M059J (cell line): ENCODE data around the gene MLC1. TPM values are rescaled to one million over a fixed set of nuclear protein-coding genes. Genes with fewer than 3 reads are reported as not detected.

Experiments used
- DNase-seq: peaks from one replicate; pipeline ENCODE4 v3.0.0-alpha.2; 2012; ENCODE audit warnings: low read depth
- total RNA-seq: library from RNA; depleted of rRNA; stranded (reverse); fragments of >200 nt; shearing (Covaris generic); gene quantifications from 2 replicates; pipeline ENCODE4 v1.2.3, GENCODE V29; 2014

Gene MLC1
- total RNA-seq, 1 experiment from 2014 or later: 0.52 TPM

DNA sequence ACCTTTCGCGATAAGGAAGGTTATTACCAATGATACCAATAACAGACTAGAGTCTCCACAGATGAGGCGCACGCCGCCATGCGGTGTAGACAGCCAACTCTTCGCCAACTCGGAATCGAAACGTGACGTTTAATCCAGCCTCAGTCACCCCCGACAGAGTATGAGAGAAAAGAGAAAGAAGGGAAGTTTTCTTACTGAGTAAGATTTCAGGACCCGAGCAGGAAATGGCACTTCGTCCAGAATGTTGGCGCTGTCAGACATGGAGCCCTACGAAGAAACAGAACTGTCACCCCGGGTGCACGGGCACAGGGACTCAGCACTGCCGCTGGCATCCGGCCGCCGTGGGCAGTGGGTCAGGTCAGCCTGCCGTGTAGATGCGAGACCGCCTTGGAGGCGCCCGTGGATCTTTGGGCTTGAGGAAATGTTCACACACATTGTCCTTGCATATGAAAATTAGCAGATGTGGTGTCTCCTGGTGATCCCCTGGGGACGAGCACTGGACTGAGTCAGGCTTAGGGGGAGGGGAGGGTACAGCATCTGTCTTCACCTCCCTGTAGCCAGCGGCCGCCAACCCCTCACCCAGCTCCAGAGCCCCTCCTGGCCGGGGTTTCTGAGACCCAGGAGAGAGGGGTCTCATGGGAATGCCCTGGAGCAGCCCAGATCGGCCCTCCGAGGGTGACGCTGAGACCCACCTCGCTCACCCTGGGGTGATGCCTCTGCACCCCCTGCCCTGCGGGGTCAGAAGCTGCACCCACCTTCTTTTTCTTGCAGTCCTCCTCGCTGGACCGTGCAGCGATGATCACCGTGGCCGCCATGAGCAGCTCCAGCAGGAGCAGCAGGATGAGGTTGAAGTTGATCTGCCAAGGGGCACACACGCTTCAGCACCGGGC, 8.3 kb downstream of the MLC1 start:
- no peak for DNase-seq

DNA sequence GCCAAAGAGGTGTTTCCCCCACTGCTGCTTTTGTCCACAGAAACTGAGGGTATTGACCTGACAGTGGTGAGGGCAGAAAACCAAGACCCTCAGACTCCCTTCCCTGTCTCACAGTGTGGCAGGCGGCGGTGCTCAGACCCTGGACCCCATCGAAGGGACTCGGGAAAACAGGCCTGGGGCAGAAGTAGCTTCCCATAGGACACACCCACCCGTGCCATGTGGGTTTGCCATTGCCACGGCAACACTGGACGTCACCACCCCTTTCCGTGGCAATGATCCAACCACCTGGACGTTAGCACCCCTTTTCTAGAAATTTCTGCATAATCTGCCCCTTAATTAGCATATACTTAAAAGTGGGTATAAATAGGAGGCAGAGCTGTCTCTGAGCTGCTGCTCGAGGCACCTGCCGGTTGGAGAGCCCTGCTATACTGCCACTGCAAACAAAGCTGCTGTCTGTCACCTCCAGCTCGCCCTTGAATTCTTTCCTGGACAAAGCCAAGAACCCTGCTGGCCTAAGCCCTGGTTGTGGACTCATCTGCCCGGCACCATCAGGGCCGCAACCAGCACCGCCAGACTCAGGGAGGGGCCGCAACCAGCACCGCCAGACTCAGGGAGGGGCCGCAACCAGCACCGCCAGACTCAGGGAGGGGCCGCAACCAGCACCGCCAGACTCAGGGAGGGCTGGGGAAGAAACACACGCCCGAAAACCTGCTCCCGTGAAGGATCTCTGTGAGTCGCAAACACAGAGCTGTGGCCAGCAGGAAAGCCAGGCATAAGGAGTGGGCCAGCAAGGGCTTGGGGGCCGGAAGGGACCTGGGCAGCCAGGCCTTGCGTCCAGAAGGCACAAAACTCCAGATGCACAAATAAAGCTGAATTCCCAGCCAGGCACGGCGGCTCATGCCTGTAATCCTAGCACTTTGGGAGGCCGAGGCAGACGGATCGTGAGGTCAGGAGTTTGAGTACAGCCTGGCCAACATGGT, 10.4 kb downstream of the MLC1 start:
- no peak for DNase-seq

DNA sequence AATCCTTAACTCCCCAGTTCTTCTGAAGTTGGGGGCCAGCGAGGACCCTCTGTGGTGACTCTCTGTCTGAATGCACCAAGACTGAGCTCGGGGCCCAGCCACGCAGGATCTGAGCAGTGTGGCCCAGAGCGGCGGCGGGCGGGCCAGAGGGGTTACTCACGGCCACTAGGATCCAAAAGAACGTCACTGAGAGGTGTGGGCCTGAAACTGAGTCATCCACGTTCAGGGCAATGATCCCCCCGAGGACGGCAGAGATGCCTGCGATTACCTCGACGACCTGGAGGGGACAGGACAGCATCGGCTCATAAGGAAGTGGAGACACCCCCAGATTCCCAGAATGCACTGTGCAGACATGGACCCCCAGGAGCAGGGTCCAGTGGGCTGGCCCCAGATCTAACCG, 11.2 kb downstream of the MLC1 start:
- no peak for DNase-seq

DNA sequence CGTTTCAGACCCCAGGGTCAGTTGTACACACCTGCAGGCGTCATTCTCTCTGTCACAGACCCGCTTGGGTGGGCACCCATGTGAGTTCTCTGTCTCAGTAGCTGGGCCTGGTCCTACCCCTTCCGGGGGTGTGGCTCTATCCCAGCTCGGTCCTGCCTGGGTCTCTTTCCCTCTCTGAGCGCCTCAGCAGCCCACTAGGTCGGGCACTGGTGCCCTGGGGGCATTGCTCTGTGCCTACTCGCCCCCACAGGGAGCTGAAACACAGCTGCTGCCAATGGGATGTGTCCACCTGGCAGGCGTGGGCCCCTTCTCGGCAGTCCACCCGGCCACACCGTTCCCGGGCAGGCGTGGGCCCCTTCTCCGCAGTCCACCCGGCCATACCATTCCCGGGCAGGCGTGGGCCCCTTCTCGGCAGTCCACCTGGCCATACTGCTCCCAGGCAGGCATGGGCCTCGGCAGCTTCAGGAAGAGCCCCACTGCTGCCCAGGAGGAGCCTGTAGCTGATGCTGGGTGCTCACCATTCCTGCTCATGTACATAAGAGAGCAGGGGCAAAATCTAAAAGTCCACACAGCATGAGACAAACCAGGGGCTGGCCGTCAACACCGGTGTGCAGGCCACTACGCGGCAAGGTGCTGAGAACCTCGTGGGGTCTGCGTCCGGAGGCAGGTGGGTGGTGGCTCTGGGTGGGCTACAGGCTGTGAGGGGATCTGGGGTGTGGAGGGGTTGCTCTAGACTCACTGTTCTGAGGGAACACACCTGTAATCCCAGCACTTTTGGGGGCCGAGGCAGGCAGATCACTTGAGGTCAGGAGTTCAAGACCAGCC, 12.3 kb downstream of the MLC1 start:
- no peak for DNase-seq

DNA sequence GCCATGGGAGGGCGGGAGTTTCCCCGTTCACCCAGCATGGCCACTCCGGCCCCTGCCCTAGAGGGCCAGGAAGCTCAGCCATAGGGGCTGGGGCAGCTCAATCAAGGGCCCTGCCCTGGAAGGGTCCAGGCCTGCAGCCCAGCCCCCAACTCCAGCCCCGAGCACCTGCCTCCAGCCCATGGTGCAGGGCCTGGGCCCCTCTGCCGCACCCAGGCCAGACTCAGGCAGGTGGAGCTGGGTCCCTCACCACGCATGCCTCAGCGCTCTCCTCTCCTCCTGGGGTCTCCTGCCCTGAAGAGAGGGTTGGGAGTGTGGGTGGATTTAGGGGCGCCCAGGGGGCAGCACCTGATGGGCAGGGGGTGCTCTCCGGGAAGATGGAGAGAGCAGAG, 13.1 kb downstream of the MLC1 start:
- DNase-seq: no peak

DNA sequence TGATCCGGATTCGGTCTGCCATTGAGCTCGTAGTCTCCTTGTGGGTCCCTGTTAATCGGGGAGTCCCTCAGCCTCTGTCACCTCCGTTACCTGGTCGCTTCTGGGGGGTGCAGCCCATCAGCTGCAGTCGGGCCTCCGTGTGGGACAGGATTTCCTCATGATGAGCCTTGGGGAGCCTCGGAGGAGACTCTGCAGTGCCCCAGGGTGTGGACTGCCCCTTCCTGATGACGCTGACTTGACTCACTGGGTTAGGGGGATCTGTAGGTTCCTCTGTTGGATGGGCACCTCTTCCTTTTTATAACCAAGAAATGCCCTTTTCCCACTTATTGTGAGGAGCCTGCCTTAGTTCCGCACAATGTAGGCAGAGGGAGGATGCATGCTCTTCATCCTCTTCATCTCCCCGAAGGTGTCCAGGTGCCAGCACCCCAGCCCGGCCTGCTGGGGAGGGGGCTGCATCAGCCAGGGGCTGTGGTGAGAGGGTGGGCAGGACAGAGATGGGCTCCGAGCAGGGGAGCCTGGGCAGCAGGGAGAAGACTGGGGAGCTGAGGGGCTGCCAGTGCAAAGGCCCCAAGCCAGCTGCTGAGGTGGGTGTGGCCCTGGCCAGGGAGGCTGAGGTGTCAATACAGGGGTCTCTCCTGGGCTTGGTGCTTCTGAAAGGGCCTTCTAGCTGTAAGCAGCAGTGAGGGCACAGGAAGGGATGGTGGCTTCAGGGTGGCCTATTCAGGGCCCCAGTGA, 13.6 kb downstream of the MLC1 start:
- peak; percentile 51 for DNase-seq

DNA sequence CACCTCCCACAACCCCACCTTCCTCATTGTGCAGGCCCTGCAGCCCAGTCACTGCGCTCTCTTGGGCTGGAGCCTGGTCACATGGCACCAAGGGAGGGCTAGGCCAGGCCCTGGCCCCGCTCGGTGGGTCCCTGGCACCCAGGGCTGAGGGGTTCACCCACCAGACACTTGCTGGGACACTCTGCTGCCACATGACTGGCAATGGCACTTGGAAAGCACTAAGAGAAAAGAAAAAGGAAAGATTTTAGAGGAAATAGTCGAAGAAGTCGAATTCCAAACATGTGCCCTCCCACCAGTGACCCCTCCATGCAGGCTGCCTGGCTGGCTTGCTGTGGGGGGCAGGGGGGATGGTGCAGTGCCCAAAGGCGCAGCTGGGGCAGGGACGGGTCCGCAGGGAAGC, 14.9 kb downstream of the MLC1 start:
- no peak for DNase-seq

DNA sequence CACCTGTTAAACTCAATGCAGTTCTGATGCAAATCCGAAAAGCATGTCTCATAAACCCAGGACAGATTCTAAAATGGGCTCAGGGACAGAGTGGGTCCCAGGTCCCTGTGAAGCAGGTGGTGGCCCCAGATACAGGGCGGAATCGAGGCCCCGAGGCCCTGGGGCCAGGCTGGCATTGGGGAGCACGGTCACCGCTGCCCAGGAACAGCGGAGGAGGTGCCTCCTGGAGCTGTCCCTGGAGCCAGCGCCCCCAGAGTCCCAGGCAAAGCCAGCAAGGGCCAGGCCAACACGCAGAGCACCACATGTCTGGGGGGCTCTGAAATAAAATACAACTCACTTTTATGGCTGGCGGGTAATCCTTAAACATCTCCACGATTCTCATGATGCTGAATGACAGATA, 17.1 kb downstream of the MLC1 start:
- DNase-seq: no peak

DNA sequence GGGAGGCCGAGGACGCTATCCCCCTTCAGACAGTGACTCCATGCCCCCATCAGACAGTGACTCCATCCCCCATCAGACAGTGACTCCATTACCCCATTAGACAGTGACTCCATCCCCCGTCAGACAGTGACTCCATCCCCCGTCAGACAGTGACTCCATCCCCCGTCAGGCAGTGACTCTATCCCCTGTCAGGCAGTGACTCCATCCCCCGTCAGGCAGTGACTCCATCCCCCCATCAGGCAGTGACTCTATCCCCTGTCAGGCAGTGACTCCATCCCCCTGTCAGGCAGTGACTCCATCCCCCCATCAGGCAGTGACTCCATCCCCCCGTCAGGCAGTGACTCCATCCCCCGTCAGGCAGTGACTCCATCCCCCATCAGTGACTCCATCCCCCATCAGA, 18.0 kb downstream of the MLC1 start:
- no peak for DNase-seq

DNA sequence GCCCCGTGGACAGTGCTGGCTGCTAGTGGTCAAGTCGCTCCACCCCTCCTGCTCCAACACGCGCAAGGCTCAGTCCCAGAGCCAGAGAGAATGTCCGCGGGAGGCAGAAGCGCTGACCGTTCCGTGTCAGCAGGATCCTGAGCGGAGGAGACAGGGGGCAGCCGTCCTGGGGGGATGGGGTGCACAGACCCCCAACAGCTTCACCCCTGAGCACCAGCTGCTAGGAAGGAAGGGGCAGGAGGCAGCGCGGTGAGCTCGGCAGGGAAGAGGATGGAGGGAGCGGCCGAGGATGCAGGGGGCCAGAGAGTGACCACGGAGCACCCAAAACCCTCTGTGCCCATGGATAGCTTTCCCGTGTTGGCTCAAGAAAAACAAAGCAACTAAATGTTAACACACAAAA, 20.8 kb downstream of the MLC1 start:
- no peak for DNase-seq

DNA sequence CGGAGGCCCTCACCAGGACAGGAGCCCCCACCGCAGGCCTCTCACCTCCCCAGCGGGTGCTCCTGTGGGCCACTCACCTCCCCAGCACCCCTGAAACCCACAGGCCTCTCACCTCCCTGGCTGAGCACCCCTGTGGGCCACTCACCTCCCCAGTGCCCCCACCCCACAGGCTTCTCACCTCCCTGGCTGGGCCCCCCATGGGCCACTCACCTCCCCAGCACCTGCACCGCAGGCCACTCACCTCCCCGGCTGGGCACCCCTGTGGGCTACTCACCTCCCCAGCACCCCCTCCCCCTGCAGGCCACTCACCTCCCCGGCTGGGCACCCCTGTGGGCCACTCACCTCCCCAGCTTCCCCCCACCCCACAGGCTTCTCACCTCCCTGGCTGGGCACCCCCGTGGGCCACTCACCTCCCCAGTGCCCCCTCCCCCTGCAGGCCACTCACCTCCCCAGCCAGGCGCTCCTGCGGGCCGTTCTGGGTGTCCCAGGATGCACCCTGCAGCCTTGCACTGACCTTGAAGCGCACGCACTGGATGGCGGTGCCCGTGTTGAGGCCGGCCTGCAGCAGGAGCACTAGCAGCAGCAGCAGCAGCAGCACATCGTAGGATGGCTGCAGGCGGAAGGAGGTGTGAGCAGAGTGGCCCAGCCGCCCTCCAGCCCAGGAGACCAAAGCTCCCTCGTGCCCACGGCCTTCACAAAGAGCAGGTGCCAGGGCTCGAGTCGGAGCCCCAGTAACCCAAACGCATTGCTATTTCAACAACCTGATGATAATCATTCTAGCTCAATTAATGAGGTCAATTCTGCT, 21.4 kb downstream of the MLC1 start:
- no peak for DNase-seq

DNA sequence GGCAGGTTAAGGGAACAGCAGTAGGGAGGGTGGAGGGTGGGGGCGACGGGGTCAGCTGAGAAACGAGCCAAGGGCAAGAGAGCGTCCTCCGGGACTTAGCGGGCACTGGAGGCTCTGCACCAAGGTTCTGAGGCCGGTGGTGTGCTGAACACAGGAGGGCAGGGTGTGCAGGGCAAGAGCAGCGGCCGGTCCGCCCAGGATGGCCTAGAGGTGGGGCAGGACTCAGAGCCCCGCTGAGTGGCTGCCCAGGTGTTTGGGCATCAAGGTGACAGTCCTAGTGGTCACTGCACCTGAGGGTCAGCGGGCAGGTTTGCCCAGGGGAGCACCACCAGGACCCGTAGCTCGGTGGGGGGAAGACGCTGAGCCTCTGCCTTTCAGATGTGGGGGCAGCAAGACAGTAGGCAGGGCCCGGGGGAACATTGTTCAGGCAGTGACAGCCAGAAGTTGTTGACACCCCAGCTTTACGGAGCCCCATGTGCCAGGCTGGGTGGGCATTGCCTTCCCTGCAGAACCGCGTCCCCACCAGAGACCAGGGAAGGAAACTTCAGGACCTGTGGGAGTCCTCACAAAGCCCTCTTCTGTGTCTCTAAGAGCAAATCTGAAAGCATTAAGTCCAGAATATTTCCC, 22.6 kb downstream of the MLC1 start:
- DNase-seq: no peak

DNA sequence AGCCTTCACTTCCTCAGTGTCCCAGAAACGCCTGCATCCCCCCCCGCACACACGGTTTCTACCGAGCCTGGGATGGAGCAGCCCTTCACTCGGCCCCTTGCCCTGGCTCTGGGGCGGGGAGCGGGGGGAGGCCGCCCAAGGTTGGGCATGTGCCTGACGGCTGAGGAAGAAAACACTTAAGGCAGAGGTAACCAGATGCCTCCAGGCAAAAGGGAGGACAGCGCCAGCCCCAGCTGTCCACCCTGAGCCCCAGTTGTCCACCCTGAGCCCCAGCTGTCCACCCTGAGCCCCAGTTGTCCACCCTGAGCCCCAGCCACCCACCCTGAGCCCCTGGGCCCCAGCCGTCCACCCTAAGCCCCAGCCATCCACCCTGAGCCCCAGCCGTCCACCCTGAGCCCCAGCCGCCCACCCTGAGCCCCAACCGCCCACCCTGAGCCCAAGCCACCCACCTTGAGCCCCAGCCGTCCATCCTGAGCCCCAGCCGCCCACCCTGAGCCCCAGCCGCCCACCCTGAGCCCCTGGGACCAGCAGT, 23.3 kb downstream of the MLC1 start:
- no peak for DNase-seq

DNA sequence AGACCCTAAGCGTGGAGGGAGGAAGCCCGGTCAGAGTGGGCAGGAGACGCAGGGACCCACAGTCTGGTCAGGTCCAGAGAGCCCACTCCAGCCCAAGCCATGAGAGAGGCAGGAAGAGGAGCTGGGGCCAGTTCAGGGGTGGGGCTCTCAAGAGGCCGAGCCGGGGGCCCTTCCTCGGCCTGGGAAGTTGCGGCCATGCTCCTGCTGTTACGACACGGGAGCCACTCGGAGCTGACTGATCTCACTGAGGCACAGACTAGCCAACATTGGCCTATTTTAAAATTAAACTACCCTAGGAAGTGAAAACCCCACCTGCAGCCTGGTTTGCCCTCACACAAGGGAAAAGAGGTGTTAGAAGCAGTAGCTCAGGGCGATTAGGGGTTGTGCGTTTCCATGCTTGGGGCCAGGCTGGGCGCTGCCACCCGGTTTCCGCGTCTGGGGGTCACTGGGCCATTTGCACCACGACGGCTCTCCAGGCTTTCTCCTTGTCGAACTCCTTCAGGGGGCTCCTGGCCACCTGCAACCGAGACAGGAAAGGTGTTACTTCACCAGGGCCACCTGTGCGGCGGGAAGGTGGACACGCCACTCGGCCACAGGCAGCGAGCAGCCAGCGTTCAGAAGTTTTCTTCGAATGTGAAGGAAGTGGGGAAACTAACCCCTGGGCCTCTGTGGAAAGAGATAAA, 23.9 kb downstream of the MLC1 start:
- no peak for DNase-seq

DNA sequence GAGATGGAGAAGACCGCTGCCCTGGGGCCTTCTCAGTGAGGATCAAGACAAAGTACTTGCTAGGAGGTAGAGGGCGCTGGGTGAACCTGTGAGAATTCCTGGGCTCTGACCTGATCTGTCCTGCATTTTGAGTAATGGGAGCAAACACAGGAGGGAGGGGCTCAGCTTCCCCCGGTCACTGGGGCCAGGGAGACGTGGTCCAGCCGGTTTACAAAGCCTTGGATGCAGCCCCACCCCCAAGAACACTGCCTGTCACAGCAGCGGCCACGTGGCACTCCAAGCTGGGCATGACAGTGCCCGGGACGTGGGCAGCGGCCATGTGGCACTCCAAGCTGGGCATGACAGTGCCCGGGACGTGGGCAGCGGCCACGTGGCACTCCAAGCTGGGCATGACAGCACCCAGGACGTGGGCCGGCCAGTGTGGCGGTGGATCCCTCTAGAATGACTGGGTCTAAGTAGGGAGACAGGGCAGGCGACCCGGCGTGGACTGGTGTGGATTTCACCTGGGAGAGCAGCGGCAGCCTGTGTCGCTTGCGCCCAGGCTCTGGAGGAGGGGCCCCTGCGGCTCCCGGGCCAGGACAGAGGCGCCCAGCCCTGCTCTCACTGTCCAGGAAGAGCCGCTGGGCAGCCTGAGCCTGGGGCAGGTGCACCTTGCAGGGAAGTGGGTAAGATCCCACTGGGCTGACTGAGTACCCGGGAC, 24.6 kb downstream of the MLC1 start:
- DNase-seq: no peak

DNA sequence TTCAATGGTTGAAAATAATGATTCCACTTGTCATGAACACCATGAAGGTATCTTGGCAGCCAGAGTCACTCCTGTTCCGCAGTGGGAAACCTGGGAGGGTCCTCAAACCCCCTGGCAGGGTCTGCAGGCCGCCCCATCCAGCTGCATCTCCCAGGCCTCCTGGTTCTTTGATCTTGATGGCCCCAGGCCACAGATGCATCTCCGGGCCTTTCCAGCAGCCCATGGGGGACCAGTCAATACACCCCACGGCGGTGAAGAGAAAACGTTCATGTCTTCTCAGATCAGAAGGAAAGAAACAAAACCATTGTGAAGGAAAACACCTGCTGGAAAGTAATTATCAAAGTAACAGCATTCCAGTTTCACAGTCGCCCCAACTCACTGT, 25.4 kb downstream of the MLC1 start:
- DNase-seq: no peak

DNA sequence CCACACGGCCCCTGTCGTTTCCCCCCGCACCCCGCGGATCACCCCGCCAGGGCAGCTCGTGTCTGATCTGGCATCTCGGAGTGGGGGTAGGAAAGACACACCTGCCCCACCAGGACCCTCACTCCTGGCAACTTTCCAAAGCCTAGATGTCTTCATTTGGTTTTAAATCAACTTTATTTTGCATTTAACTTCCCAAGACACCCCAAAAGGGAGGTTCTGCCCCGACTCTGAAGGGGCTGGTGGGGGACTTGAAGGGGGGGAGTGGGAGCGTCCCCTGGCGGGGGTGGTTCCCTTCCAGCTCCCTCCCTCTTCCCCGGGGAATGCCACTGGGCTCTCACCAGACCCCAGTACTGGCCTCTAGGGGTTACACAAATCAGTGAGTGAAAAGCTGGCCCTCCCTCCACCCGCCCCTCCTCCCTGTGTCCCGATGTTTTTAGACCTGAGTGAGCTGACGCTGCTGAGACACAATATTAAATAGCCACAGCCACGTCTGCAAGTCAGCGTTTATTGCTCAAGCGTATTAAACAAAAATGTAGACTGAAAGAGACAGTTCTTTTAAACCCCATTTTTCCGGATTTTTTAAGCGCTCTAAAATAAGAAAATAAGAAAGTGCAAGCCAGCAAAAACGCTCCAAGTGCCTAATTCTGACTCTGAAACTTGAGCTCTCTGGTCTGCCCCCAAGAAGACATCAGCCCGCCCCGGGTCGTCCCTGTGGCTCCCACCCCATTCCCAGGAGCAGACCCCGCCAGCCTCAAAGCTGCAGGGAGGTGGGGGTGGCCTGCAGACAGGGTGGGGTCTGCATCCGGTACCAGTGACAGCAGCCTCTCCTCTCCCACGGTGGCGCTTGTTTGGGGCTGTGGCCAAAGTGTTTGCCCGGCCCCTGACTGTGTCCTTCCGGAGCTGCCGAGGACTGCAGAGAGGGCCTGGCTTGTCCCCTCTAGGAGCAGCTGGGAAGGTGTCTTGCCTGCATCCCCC, 26.0 kb downstream of the MLC1 start:
- DNase-seq: peak; percentile 15
